ENCODE measurements around the gene OOSP2. TPM values are rescaled to one million over a fixed set of nuclear protein-coding genes. Genes with fewer than 3 reads are reported as not detected.
"Not testable (repeated sequence)": the region's sequence is repeated elsewhere in the genome, so short reads cannot be mapped to it uniquely, and the experiment has no call there.

The OOSP2 gene
- total RNA-seq, 1 donor from 2014 or later, result not detected

- Mint-ChIP-seq H3K27ac (ENCODE audit: unreplicated experiment) (no peak overlapping the region), H3K9me3 (ENCODE audit: unreplicated experiment) (no peaks in the 10 kb centered on the region), H3K27me3 (ENCODE audit: unreplicated experiment) (peaks cover 5% of the 10 kb centered on the region), H3K4me3 (ENCODE audit: unreplicated experiment) (no peak overlapping the region), H3K4me1 (ENCODE audit: unreplicated experiment) (no peaks in the 10 kb centered on the region), H3K36me3 (ENCODE audit: unreplicated experiment) (no peaks in the 10 kb centered on the region)
- TF ChIP-seq CTCF (IDR thresholded peaks at IDR 0.05), result no peak
- no peak for DNase-seq (ENCODE audit: extremely low spot score, unreplicated experiment)
Measured at GRCh38 chr11:60003729-60004128, 36.5 kb upstream of the OOSP2 start.

GRCh38 chr11:60005360-60005759, 34.8 kb upstream of the OOSP2 start:
- Mint-ChIP-seq H3K4me1 (ENCODE audit: unreplicated experiment) (no peaks in the 10 kb centered on the region), H3K27me3 (ENCODE audit: unreplicated experiment) (peaks cover 3% of the 10 kb centered on the region), H3K36me3 (ENCODE audit: unreplicated experiment) (no peaks in the 10 kb centered on the region), H3K9me3 (ENCODE audit: unreplicated experiment) (no peaks in the 10 kb centered on the region), H3K4me3 (ENCODE audit: unreplicated experiment) (no peak overlapping the region), H3K27ac (ENCODE audit: unreplicated experiment) (no peak overlapping the region)
- no peak for TF ChIP-seq CTCF (IDR thresholded peaks at IDR 0.05)
- no peak for DNase-seq (ENCODE audit: extremely low spot score, unreplicated experiment)

DNA sequence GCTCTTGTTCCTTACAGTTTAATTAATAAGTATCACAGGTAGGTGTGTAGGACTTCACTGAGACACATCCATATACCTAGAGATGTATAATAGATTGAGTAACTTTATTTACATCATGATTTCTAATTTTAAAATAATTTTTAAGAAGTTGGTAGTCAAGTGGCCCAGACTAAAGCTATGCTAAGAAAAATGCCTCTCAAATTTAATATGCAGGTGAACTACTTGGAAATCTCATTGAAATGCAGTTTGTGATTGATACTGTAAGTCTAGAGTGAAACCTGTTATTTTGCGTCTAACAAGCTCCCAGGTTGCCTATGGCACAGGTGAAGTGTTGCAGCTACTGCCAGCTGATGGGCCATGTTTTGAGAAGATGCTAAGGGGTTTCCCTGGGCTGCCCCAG, 23.3 kb upstream of the OOSP2 start, which contains the start of gene OOSP4B:
OOSP4B (plus strand) TSS at position 301 of the 400 bp plus-strand sequence.
- no peaks in the 10 kb centered on the region for H3K4me1 Mint-ChIP-seq (ENCODE audit: unreplicated experiment)
- no peak within 1 kb of the TSS for H3K27ac Mint-ChIP-seq (ENCODE audit: unreplicated experiment)
- no peaks in the 10 kb centered on the region for H3K27me3 Mint-ChIP-seq (ENCODE audit: unreplicated experiment)
- H3K9me3 Mint-ChIP-seq (ENCODE audit: unreplicated experiment), result peaks cover 10% of the 10 kb centered on the region
- H3K4me3 Mint-ChIP-seq (ENCODE audit: unreplicated experiment), result no peak within 1 kb of the TSS
- DNase-seq (ENCODE audit: extremely low spot score, unreplicated experiment), result no peak
- no peak for TF ChIP-seq CTCF (IDR thresholded peaks at IDR 0.05)
- H3K36me3 Mint-ChIP-seq (ENCODE audit: unreplicated experiment), result no peaks in the 10 kb centered on the region

DNA sequence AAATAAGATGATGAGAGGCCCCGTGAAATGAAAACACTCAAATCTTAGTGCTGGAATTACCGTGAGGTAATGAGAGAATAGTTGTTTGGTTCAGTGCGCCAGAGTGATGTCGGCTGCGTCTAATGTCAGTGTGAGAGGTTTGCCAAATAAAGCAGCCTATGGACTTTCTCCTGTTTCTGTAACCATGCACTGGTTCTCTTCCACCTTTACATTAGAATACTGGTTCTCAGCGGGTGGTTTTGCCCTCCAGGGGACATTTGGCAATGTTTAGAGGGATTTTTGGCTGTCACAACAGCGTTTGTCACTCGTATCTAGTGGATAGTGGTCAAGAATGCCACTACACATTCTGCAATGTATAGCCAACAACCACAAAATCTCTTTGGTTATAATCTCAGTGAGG, 22.2 kb upstream of the OOSP2 start:
- Mint-ChIP-seq H3K36me3 (ENCODE audit: unreplicated experiment) (no peaks in the 10 kb centered on the region), H3K9me3 (ENCODE audit: unreplicated experiment) (peaks cover 10% of the 10 kb centered on the region), H3K27ac (ENCODE audit: unreplicated experiment) (no peak overlapping the region), H3K27me3 (ENCODE audit: unreplicated experiment) (no peaks in the 10 kb centered on the region), H3K4me1 (ENCODE audit: unreplicated experiment) (no peaks in the 10 kb centered on the region), H3K4me3 (ENCODE audit: unreplicated experiment) (no peak overlapping the region)
- no peak for DNase-seq (ENCODE audit: extremely low spot score, unreplicated experiment)
- TF ChIP-seq CTCF (IDR thresholded peaks at IDR 0.05), result no peak

- H3K9me3 Mint-ChIP-seq (ENCODE audit: unreplicated experiment); H3K36me3 Mint-ChIP-seq (ENCODE audit: unreplicated experiment); H3K27me3 Mint-ChIP-seq (ENCODE audit: unreplicated experiment); H3K4me1 Mint-ChIP-seq (ENCODE audit: unreplicated experiment); DNase-seq (ENCODE audit: extremely low spot score, unreplicated experiment); H3K27ac Mint-ChIP-seq (ENCODE audit: unreplicated experiment); H3K4me3 Mint-ChIP-seq (ENCODE audit: unreplicated experiment): not testable (repeated sequence)
Measured at GRCh38 chr11:60020376-60020775, 19.8 kb upstream of the OOSP2 start.

Data from osteocyte (in vitro differentiated cells).